GM12874 (cell line): ENCODE results near the gene ZNF444.
"Not testable (repeated sequence)": the region's sequence is repeated elsewhere in the genome, so short reads cannot be mapped to it uniquely, and the experiment has no call there.

Experiments
- CTCF ChIP-seq: IDR thresholded peaks from 2 replicates; pipeline ENCODE4 v1.5.1; 2011; ENCODE audit warnings: low read depth, mild to moderate bottlenecking, control low read depth, low read length, moderate library complexity; ENCODE audit not compliant: insufficient read depth

ZNF444 gene

GRCh38 chr19:56163097-56163496 is 22.0 kb downstream of the ZNF444 start:
- TF ChIP-seq CTCF = no peak

- TF ChIP-seq CTCF = no peak
Observed at GRCh38 chr19:56167064-56167578, 26.0 kb downstream of the ZNF444 start.

DNA sequence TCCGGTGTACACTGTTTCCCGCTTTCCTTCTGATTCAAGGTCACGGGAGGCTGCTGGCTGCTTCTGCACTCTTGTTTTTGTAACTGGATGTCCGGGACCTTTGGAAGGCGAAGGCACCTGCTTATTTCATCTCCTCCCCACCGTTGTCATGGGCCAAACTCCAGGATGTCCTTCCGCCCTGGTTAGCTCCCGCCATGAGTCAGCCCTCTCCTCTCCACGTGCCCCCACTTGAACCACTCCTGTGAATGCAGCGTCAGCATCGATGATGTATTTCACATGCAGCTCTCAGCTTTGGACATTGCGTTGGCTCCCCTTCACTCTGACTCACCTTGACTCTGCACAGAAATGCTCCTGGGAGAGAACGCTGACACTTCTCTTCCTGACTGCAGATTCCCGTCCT is 29.2 kb downstream of the ZNF444 start:
- TF ChIP-seq CTCF = no peak

DNA sequence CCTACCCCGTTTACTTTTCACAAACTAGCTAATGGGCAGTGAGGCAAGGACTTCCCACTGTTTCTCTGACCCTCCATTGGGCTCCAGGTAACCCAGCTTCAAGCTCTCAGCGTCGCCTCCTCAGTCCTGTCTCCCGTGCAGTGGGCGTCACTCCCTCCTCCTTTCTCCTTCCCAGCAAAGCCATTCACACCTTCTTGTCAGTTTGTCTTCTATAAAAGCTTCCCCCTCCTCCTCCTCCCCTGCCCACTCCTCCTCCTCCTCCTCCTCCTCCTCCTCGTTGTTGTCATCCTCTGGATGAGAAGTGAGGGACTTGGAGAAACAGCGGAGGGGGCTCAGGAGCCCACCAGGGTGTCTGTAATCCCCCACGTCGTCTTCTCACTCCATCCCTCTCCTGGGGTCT is 33.0 kb downstream of the ZNF444 start:
- TF ChIP-seq CTCF = no peak

DNA sequence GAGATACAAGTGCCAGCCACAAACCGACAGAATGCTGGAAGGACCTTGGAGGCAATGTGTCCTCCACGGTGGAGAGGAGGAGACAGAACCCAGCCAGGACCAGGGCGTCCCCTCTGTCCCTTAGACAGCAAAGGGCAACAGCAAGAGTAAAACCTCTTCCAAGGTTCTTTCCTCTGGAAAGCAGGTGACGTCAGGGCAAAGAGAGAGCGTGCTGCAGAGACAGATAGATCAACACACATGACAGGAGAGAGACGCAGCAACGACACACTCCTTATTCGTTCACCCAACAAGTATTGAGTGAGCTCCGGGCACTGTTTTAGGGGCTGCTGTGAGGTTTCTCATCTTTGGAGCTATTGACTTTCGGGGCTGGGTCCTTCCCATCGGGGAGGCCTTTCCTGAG is 33.5 kb downstream of the ZNF444 start:
- TF ChIP-seq CTCF = no peak

GRCh38 chr19:56175861-56176307 is 34.8 kb downstream of the ZNF444 start, which contains the start of gene GALP:
TSS of gene GALP (plus strand) at chr19:56176008. CDS start at chr19:56177109, 1,101 bp downstream.
- TF ChIP-seq CTCF = not testable (repeated sequence)

GRCh38 chr19:56176881-56177280 is 35.8 kb downstream of the ZNF444 start:
- no peak for TF ChIP-seq CTCF
